GM19023 (cell line): Measurements from ENCODE around the gene PTGR3.

Experiments used
- ATAC-seq: cut with Tn5 transposase; IDR thresholded peaks from one replicate; pipeline ENCODE4 v1.9.1; 2021; ENCODE audit warnings: mild to moderate bottlenecking, moderate library complexity; ENCODE audit not compliant: unreplicated experiment

The PTGR3 gene

GRCh38 chr18:75170916-75171315 is 38.0 kb downstream of the PTGR3 start:
- ATAC-seq = no peak

- no peak for ATAC-seq
These were observed 38.7 kb downstream of the PTGR3 start for GRCh38 chr18:75170022-75170789.

GRCh38 chr18:75169411-75169810 is 39.5 kb downstream of the PTGR3 start:
- ATAC-seq = no peak

- ATAC-seq = no peak
These were observed 40.3 kb downstream of the PTGR3 start for GRCh38 chr18:75168619-75169018.

- ATAC-seq = no peak
These were observed 41.0 kb downstream of the PTGR3 start for GRCh38 chr18:75167759-75168618.

GRCh38 chr18:75167137-75167536 is 41.8 kb downstream of the PTGR3 start:
- ATAC-seq = no peak

GRCh38 chr18:75165926-75166325 is 43.0 kb downstream of the PTGR3 start:
- no peak for ATAC-seq

- no peak for ATAC-seq
These were observed 44.5 kb downstream of the PTGR3 start for GRCh38 chr18:75164479-75164878.

- no peak for ATAC-seq
These were observed 45.2 kb downstream of the PTGR3 start for GRCh38 chr18:75163736-75164135.

GRCh38 chr18:75162978-75163377 is 46.0 kb downstream of the PTGR3 start:
- ATAC-seq = no peak

GRCh38 chr18:75162467-75162866 is 46.5 kb downstream of the PTGR3 start:
- ATAC-seq = no peak

- no peak for ATAC-seq
These were observed 47.5 kb downstream of the PTGR3 start for GRCh38 chr18:75161256-75162028.

- no peak for ATAC-seq
These were observed 48.6 kb downstream of the PTGR3 start for GRCh38 chr18:75160364-75160763.

GRCh38 chr18:75159646-75160356 is 49.1 kb downstream of the PTGR3 start:
- ATAC-seq = no peak

GRCh38 chr18:75159238-75159518 is 49.8 kb downstream of the PTGR3 start:
- ATAC-seq = no peak
